Suprapubic skin (tissue), 3 donors: ENCODE results near the gene ATP5IF1.

Experiments
- EP300 ChIP-seq: sonication (generic); formaldehyde crosslinking; IDR thresholded peaks from one replicate; pipeline ENCODE4 v1.6.1; 2017; ENCODE audit warnings: antibody characterized with exemption
- TF ChIP-seq, protein P1 (sequence below), 2 donors: fragments of 200-600 bp in 1 of 2; fragments of 450-650 bp in 1 of 2; sonication (generic) in 1 of 2; IDR thresholded peaks; one replicate each; pipeline ENCODE4 v1.5.1; 2016 to 2019; ENCODE audit warnings: antibody characterized with exemption in 2 of 2, mild to moderate bottlenecking in 1 of 2, moderate library complexity in 1 of 2

DNA sequence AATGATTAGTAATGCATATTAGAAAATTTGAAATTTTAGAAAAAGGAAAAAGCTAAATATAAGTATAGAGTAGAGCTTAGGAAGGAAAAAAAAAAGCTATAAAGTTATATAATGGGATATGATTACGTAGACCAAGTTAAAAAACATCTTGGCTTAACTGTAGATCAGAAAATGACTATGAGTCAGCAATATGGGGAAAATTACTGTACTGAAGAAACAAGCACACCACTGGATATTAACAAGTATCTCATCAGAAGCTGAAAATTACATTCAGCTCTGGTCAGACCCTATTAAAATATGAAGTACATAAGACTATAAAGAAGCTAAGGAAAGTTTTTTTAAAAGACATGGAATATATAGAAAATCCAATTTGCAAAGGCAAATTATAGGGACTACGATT is 22.6 kb upstream of the ATP5IF1 start:
- TF ChIP-seq EP300: no peak
- TF ChIP-seq, protein P1, sequence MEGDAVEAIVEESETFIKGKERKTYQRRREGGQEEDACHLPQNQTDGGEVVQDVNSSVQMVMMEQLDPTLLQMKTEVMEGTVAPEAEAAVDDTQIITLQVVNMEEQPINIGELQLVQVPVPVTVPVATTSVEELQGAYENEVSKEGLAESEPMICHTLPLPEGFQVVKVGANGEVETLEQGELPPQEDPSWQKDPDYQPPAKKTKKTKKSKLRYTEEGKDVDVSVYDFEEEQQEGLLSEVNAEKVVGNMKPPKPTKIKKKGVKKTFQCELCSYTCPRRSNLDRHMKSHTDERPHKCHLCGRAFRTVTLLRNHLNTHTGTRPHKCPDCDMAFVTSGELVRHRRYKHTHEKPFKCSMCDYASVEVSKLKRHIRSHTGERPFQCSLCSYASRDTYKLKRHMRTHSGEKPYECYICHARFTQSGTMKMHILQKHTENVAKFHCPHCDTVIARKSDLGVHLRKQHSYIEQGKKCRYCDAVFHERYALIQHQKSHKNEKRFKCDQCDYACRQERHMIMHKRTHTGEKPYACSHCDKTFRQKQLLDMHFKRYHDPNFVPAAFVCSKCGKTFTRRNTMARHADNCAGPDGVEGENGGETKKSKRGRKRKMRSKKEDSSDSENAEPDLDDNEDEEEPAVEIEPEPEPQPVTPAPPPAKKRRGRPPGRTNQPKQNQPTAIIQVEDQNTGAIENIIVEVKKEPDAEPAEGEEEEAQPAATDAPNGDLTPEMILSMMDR (IDR thresholded peaks at IDR 0.05): no peak
